ENCODE results near the gene TRIM17.
"Not testable (repeated sequence)": the region's sequence is repeated elsewhere in the genome, so short reads cannot be mapped to it uniquely, and the experiment has no call there.

The TRIM17 gene

DNA sequence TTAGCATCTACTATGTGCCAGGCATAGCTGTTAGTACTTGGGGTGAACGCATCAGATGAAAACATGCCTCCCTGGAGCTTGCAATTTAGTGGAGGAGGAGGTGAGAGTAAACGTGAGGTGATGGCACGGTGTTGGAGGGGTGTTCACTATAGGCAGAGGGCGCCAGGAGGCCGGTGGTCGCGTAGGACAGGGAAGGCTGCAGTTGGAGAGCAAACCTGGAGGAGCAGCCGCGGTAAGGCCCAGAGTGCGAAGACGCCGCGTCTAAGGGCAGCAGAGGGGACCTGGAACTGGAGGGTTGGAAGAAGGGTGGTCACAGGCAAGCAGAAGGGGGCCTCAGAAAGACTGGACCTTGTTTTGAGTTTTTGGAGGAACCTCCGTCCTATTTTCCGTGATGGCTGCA lies 30.2 kb upstream of the TRIM17 start:
- no peak for DNase-seq

DNA sequence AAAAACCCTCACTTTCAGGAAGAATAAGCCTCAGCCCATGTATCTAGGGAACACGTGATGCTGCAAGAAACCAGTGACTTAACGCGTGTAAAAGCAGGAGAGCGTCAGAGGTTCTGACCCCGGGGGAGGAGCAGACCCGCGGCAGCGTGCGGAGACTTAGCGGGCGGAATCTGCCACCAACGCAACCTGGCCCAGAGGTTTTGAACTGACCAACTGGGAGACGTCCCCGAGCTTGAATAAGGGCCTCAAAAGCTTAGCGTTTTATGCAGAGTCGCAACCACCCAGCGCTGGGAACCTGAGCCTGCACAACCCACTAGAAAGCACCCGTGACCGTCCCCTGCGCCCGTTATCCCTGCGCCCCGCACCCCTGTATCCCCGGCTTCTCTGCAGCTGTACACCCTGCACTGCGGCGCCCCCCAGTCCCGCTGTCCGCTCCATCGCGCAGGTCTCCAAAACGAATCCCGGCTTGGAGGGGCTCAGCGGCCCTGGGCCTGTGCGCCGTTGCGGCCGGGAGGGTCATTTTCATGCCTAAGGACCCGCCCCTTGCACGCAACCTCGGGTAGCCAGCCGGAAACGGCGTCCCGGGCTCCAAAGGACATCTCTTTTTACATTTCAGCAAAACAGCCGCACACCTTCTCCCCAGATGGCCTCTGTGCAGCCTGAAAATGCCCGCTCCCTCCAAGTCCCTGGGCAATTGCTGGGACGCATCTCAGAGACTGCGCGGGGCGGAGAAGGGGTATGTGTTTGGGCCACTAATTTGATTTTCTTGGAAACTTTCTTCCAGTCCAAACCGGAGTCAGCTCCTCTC lies 29.4 kb upstream of the TRIM17 start:
- no peak for DNase-seq

DNA sequence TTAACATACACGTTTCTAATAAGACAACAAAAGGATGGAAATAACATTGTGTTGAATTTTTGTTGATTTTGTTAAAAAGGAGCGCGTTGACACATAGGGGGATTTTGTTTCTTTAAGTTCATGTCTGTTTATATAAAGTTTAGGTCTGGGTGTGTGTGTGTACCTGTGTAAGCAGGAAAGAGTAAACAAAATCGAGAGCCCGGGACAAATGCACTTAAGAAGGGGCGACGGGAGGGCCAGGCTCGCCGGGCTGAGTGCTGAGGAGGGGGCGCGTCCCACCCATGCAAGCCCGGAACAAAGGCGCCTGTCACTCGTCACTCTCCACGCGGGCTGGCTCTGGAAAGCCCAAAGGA lies 28.8 kb upstream of the TRIM17 start:
- DNase-seq: no peak

DNA sequence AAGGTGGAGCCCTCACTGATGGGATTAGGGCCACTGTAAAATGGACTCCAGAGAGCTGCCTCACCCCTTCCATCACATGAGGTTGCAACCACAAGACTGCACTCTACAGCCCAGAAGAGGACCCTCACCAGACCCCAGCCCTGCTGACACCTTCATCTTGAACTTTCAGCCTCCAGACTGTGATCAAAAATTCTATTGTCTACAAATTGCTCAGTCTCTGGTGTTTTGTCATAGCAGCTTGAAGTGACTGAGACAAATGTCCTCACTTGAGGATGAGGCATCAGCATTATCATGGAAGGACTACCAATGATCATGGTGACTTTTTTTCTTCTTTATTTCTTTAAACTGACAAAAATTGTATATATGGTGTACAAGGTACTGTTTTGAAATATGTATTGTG lies 26.7 kb upstream of the TRIM17 start:
- DNase-seq: no peak

DNA sequence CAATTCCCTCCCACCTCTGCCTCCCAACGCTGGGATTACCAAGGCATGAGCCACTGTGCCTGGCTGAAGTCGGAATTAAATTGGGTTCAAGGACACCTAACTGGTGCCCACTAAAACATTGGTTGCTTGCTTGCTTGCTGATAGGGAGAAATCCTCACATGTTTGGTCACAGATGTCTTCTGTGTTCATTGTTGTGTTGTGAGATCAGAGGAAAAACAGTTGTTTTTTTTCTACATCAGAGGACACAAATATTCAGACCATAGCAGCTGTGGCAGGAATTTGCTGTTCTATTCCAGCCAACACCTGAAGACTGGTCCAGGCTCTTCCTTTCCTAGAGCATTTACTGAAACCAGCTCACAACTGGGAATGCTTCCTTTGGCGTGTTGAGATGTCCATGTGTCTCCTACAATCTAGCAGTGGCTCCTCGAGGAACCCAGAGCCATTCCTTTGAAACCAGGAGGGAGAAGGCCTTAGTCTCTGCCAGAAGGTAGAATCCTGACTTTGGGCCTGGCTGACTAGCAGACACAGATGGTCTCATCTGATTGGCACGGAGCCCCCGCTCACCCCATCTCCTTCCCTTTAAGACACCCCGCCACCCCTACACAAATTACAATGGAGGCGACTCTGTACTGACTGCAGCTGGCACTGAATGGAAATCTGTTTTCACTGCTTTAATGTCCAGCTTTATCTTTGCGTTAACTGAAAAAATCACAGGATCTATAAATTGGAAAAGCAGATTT lies 24.3 kb upstream of the TRIM17 start:
- DNase-seq: no peak

DNA sequence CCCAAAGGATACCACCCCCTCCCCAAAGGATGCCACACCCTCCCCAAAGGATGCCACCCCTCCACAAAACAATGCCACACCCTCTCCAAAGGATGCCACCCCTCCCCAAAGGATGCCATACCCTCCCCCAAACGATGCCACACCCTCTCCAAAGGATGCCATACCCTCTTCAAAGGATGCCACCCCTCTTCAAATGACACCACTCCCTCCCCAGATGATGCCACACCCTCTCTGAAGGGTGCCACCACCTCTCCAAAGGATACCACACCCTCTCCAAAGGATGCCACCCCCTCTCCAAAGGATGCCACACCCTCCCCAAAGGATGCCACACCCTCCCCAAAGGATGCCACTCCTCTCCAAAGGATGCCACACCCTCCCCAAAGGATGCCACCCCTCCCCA lies 21.6 kb upstream of the TRIM17 start:
- DNase-seq: no peak

DNA sequence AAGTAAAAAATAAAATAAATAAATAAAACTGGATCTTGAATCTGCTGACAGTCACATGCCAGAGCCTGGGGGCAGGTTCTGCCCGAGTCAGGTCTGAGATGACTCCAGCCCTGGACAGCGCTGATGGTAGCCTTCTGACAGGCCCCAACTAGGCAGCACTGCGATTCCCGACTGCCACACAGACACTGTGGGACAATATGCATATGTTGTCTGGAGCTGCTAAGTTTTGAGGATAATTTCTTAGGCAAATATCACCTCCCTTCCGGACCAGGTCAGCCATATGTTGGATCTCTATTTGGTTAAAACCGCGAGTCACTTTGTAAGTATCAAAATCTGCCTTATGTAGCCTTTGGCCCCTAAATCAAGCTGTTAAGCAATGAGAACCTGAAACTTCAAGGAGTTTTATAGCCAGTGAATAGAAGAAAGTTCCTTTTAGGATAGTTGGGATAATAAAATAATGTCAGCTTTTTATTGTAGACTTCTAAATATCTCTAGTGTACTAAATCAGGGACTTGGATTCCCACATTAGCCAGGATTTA lies 20.8 kb upstream of the TRIM17 start:
- DNase-seq: no peak

DNA sequence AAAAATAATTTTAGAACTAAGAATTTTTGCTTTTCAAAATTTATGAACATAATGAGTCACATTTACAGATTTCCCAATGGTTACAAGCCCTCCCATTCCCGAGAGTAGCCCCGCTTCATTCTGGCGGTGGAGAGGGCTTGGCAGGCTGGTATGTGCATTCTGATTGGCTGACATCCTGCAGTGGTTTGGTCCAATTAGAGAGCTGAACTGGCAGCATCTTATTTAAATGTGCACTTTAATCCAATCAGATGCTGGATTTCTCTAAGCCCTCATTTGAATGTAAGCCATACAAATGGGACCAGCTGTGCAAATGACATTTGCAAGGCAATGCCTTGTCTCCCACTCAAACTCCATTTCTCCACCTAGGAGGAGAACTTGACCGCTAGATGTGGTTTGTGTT lies 18.0 kb upstream of the TRIM17 start:
- DNase-seq: no peak

DNA sequence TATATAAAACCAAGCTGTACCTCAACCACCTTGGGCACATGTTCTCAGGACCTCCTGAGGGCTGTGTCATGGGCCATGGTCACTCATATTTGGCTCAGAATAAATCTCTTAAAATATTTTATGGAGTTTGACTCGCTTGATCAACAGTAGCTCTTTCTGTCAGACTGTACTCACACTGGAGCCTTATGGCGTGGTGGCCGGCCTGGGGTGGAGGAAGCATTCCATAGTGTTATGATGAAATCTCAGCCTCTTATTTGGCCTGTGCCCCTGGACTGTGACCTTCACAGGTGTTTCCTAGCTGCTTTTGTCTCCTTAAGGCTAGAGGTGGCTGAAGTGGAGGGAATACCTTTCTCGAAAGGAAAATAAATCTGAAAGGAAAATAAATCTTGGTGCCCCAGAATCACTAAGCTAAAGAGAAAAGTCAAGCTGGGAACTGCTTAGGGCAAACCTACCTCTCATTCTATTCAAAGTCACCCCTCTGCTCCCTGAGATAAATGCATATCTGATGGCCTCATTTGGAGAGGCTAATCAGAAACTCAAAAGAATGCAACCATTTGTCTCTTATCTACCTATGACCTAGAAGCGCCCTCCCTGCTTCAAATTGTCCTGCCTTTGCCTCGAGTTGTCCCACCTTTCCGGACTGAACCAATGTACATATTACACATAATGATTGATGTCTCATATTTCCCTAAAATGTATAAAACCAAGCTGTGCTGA lies 16.8 kb upstream of the TRIM17 start:
- DNase-seq: not testable (repeated sequence)

DNA sequence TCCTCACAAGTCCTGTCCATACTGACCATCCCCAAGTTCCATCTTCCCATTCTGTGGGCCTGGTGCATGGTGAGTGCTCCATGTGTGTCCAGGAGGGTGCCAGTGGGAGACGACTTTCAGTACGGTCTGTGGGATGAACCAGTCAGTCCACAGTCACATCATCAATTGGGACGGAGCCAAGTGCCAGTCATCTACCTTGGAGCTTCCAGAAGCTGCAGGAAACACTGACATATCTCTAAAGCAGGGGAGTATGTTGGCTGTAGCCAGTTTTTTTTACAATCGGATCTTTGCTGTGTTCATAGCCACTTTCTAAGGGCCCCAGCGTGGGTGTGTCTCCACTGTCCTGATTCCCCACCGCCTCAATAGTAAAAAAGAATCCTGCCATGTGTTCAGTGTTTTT lies 13.6 kb upstream of the TRIM17 start:
- DNase-seq: no peak

DNA sequence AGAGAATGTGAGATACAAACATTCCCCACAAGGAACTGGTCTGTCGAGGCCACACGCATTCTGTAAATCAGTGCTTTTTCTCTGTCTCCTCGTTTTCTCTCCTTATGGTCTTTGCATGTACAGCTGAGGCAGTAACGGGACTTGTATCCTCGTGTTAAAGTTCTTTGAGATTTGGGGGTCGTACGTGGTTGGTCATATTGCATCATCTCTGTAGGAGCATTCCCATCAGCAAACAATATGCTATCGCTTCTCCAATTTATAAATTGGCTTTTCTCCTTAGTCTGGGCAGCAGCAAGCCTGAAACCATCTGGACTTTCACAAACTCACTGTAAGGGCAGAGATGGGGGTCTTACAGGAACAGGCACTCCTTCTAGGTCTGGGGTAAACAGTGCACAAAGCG lies 13.0 kb upstream of the TRIM17 start:
- no peak for DNase-seq

DNA sequence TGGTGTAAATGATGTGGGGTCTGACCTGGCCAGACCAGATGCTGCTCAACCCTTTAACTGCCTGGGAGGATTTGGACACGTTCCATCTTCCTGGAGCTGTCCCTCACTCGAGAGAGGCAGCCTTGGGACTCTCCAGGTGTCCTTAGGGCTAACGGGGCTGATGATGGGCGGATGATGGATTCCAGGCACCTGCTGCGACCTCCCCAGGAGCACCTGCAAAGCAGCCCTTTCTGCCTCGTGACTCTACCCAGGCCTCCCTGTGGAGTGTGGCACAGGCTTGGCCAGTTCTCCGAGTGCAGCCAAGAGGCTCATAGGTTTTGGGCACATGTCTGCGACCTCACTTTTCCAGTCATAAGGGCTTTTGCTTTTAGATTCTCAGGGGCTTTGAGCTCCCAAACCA lies 12.3 kb upstream of the TRIM17 start:
- no peak for DNase-seq

DNA sequence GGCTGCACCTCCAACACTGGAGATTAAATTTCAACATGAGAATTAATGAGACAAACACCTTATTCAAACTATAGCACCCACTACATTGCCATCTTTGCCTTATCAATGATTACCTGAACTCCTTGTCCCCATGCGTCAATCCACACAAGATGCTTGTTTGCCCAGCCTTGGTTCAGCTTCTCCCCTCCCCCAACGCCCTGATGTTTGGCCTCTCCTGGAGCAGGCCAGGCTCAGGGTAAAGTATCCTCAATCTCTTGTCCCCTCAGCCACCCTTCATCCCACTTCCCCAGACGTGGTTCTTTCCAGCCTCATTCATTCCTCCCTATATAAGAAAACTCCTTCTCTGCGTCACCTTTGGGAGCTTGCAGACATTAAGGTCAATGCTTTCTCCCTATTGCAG lies 11.8 kb upstream of the TRIM17 start:
- no peak for DNase-seq

DNA sequence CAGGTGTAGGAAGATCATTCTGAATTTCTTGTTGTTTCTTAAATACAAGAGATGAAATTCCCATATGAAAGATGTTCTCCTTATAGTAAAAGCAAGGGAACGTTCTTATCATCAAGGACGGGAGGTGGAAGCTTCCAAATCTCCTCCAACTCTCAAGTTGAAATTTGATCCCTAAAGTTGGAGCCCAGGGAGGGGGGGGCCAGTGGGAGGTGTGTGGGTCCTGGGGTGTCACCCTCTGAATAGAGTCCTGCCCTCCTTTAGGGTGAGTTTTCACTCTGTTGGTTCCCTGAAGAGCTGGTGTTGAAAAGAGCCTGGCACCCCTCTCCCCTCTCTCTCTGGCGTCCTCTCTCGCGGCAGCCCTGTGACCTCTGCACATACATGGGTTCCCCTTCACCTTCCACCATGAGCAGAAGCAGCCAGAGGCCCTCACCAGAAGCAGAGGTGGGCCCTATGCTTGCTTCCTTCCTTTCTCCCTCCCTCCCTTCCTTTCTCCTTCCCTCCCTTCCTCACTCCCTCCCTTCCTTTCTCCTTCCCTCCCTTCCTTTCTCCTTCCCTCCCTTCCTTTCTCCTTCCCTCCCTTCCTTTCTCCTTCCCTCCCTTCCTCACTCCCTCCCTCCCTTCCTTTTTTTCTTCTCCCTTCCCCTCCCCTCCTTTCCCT lies 10.0 kb upstream of the TRIM17 start:
- no peak for DNase-seq

DNA sequence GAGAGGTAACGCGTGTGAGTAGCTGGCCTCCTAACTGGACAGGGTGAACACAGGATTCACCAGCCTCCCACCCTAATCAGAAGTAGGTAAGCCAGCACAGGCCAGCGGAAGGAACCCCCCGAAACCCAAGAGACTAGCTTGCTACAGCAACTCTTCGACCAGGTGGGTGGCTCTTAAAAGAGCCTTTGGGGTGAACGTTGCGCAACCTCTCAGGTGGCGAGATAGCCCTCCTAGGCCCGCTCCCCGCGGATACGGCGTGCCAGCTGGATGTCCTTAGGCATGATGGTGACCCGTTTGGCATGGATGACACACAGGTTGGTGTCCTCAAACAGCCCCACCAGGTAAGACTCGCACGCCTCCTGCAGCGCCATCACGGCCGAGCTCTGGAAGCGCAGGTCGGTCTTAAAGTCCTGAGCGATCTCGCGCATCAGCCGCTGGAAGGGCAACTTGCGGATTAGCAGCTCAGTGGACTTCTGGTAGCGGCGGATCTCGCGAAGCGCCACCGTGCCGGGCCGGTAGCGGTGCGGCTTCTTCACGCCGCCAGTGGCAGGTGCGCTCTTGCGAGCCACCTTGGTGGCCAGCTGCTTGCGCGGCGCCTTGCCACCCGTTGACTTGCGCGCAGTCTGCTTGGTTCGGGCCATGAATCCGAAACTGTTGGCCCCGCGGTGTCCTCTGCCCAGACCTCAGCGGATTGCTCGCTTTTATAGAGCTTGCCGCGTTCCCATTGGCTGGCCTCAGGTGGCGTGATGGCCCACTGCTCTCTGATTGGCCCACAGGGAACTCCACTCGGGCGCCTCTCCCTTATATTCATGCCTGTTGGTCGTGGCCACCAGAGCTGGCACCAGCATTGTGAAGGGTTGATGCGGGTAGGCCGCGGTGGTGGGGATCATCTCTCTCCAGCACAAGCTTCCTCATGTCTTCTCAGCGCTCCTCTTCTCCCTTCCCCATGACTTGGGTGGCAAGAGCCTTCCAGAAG lies 8.3 kb upstream of the TRIM17 start:
- no peak for DNase-seq

DNA sequence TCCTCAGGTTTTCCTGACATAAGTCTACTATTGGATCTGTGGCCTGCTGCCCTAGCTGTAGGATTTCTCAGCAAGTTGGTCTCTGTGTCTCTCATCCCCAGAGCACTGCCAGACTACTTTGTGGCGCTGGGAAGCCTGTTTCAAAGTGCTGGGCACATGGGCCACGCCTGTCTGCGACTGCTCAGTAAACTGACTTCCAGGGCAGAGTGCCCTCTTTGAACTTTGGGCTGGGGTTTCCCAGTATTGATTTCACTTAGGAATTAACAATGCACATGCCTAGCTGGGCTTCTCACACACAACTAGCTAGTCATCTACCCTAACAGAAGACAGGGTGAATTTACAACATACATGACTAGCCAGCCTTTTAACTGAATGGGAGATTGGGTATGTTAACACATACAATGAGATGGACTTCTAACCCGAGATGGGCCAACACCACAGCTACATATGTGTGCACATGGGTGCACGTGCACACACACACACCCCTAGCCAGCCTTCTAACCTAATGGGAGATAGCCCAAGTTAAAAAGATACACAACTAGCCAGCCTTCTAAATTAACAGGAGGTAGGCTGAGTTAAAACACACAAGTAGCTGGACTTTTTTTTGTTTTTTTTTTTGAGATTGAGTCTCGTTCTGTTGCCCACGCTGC lies 6.9 kb upstream of the TRIM17 start:
- DNase-seq: no peak

DNA sequence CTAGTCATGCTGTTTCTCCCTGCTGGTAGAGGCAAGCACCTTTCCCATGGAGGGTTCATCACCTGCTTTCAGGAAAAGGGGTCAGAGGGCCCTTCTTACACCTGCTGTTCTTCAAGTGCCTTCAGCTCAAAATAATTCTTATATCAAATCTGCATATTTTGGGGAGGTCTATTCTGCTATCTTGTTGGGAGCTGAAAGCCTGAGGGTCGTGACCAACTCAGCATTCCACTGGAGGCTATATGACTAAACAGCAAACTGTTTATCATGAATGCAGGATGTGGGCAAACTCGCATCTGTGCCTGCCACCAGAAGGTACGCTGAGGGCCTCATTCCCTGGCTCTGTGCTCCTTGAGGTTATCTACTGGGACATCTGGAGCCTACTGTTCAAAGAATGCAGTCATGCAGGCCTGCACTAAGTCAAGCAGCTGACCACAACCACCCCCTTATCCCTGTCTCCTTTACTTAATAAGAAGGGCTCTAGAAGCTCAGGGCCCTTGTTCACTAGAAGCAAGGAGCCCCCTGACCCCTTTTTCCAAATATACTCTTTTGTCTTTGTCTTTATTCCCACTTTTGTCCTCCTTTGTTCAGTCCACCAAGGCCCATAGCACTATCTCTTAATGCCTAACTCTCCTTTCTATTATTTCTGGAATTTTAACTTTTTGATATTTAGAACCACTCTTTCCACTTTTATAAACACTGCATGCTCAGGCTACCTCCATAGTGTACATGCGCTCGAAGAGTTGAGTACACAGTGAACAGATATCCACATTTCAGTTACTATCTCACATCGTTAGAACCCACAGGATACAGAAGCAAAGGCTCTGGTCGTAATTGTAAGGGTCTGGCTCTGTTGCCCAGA lies 4.5 kb upstream of the TRIM17 start:
- DNase-seq: peak; percentile 34

DNA sequence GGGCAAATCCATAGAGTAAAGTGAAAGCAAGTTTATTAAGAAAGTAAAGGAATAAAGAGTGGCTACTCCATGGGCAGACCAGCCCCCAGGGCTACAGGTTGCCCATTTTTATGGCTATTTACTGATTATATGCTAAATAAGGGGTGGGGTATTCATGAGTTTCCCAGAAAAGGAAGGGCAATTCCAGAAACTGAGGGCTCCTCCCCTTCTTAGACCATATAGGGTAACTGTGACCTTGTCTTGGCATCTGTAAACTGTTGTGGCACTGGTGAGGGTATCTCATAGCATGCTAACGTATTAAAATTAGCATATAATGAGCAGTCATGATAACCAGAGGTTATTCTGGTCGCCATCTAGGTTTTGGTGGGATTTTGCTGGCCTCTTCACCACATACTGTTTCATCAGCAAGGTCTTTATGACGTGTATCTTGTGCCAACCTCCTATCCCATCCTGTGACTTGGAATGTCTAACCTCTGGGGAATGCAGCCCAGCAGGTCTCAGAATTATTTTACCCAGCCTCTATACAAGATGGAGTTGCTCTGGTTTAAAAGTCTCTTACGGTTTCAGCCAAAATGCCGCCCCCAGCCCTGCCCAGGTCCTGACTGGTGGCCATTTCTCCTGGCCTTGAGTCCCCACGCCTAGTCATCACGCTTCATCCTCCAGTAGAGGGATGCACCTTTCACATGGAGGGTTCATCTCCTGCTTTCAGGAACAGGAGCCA lies 982 bp upstream of the TRIM17 start:
- peak; percentile 82 for DNase-seq

DNA sequence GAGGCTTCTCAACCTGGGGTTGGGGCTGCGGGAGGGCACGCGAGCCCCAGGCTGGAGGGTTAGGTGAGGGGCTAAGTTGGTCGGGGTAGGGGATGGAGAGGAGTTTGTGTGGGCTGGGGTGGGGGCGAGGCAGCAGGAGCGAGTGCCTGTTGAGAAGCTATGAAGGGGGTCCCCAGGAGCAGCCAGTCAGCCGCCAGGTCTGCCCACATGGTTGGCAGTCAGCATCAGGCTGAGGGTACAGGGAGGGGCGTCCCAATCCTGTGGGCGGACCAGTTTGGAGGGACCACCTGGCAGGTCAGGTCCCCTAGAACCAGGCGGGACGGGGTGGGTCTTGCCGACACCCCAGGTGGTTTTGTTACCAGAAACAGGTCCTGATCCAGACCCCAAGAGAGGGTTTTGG lies 400 bp upstream of the TRIM17 start:
- no peak for DNase-seq

DNA sequence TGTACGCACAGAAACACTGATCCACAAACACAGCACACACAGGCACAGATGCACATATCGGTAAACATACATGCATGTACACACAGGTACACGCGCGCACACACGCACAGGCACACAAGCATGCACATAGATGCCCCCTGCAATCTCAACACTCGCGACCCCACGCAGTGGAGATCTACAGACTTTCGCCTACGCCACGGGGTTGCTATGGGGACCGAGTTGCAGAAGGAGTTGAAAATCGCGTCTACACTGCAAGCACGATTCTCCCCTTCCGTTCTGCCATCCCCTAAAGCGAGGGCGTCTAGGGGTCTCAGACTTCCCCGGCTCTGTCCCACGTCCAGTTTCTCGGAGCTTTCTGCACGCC lies 826 bp downstream of the TRIM17 start:
- no peak for DNase-seq

All from OCI-M1 (cell line).